K562 (cell line): ENCODE data around the gene TESK2. TPM values are rescaled to one million over a fixed set of nuclear protein-coding genes. Genes with fewer than 3 reads are reported as not detected.

ENCODE experiments used
- BRD4 ChIP-seq: fragments of 200-600 bp; sonication (generic); IDR thresholded peaks from 2 replicates; pipeline ENCODE4 v1.6.1; 2017; ENCODE audit warnings: inconsistent platforms
- ELF2 ChIP-seq: fragments of 250-450 bp; sonication (Bioruptor Pico); IDR thresholded peaks from 2 replicates; pipeline ENCODE4 v1.5.0; 2021; ENCODE audit warnings: mild to moderate bottlenecking
- THAP12 ChIP-seq: fragments of 250-450 bp; sonication (Bioruptor Pico); IDR thresholded peaks from 2 replicates; pipeline ENCODE4 v1.9.0; 2021; ENCODE audit warnings: mild to moderate bottlenecking, inconsistent platforms
- ZNF407 ChIP-seq: fragments of 450-650 bp; IDR thresholded peaks from 2 replicates; pipeline ENCODE4 v1.6.1; 2016; ENCODE audit warnings: low read depth
- polyA plus RNA-seq, 8 experiments: library from polyadenylated mRNA; depleted of rRNA in 4 of 8; stranded (reverse) in 5 of 8; unstranded in 3 of 8; fragments of >200 nt; fragmentation: Nextera tagmentation in 2 of 8; fragmentation: Illumina TruSeq in 1 of 8; extraction: Ambion mirVana in 2 of 8; extraction: Trizol in 1 of 8; gene quantifications; 2 replicates each; pipeline versions ENCODE4 v1.2.1 to v1.2.3, GENCODE V29; 2011 to 2014; ENCODE audit warnings: inconsistent platforms in 1 of 8, missing spikeins in 1 of 8
- total RNA-seq, 7 experiments: library from RNA; depleted of rRNA in 6 of 7; stranded (reverse); fragments of >200 nt in 6 of 7; fragmentation: Illumina TruSeq in 2 of 7; extraction: Trizol in 2 of 7; gene quantifications; 2 replicates each; pipeline versions ENCODE4 v1.2.1 to v1.2.3, GENCODE V29; 2011 to 2021; ENCODE audit warnings: low replicate concordance in 1 of 7

The TESK2 gene
- total and polyA plus RNA-seq, 9 of the 15 experiments (the other 6 are each of a cell fraction or from before 2014, with no cell fraction given): 1.6 to 5.3 (median 3.7) TPM

GRCh38 chr1:45397285-45397684 is 93.7 kb downstream of the TESK2 start (continued):
- TF ChIP-seq THAP12 (CRISPR knock-in tag): no peak
- no peak for TF ChIP-seq BRD4
- no peak for TF ChIP-seq ELF2 (CRISPR knock-in tag)
- TF ChIP-seq ZNF407: no peak
